Stimulated activated CD4-positive, alpha-beta T cell treated with anti-CD3 and anti-CD28 coated beads, Interleukin-12 subunit alpha, Interleukin-12 subunit beta, amount 100 ng/mL, for 24 hours (primary cell): ENCODE data around the gene UBE3D.
"Not testable (repeated sequence)": the region's sequence is repeated elsewhere in the genome, so short reads cannot be mapped to it uniquely, and the experiment has no call there.

Source experiments
- DNase-seq, 2 experiments: peaks; one replicate each; pipeline ENCODE4 v3.0.0-alpha.2; 2020; ENCODE audit warnings: low read depth in 2 of 2

Gene UBE3D

DNA sequence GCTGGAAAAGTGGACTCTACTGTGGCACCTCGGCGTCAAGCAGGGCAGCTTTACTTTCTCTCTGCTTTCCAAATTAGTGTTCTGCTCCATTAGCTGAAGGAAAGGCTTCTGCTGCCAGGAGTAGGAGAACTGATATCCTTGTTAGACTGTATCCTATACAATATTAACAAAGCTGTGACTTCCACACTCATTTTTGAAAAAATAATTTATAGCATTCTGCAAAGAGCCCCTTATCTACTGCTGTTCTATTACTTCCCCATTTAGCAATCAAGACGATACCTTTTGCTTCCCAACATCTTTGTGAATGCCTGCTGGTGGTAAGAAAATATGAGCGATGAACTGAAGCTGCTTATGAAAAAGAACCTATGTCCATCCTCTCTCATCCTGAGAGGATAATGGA is 151.1 kb downstream of the UBE3D start:
- no peak for DNase-seq

DNA sequence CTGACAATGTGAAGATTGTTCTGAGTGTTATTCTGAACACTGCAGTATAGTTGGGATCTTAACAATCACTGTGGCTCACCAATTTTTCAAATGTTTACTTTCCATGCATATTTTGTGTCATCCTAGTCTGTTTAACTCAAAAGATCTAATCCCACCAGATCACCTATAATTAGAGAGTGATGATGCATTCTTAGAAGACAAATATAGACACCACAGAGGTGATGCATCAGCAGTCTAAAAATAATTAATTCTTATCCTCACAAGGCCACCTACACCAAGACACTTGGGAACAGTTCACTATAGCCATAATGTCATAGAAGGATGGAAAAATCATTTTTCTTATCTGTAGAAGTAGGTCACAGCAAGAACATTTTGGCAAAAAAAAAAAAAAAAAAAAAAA is 154.8 kb downstream of the UBE3D start:
- DNase-seq: no peak

DNA sequence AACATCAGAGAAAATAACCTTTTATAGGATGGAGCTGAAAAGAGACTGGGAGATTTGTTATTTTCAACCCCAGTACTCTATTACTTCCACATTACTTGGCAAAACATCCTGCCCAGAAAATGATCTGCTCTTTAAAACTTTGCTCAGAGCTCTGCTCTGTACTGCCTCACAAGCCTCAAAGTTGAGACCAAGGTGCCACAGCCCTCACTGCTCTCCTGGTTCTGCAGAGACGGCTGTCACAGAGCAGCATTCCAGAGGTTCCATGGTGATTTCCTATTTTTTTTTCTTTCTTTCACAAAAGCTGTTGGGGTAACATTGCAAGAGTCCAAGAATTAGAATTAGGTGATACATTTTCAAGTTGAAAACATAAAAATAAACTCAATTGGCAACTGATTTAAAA is 155.2 kb downstream of the UBE3D start:
- DNase-seq: no peak

DNA sequence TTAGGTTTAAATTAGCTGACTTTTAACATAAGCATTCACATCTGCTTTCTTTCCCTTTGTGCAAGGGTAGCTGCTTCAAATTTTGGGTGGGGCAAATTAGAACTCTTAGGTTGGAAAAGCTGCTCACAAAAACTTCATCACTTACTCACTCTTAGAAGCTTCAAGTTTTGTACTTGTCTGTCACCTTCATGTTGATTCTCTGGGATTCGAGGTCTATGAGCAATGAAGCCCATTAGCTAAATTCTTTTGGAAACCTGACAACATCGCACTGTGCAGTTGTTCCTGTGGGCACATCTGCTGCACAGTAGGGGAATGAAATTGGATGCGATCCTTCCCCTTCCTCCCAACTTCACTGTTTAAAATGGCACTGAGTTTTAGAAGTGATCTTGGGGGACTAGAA is 156.1 kb downstream of the UBE3D start:
- DNase-seq: no peak

DNA sequence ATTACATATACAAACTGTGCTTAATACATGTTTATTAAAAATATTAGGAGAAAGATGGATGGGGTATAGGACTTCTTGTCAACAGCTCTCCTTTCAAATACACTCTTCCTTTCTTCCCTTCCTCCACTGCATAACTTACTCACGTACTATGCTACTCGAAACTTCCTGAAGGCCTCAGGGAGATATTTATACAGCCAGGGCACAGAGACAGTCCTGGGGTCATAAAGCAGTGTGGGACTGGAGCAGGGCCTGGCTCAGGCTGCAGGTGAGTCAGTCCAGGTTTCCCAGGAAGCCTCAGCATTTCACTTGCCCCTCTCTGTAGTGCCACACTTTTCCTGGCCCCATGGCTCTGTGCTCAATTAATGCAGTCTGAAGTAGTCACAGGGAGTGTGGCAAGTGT is 157.0 kb downstream of the UBE3D start:
- DNase-seq: no peak

DNA sequence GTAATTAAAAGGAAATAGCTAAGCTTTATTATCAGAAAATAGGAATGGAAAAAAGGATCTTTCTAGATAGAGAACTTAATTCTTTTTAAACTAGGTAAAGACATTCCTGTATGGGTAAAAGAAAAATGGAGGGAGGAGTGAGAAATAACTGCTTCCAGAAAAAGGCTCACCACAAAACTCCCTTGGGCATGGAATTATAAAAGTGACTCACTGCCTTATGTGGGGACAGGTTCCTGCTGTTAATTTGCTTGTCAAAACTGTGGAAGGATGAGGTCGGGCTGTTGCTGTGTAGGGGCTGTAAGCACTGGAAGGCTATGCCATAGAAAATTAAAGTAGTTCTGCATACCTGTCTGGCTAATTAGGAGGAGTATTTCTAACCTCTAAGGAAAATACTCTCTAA is 158.7 kb downstream of the UBE3D start:
- DNase-seq: no peak

DNA sequence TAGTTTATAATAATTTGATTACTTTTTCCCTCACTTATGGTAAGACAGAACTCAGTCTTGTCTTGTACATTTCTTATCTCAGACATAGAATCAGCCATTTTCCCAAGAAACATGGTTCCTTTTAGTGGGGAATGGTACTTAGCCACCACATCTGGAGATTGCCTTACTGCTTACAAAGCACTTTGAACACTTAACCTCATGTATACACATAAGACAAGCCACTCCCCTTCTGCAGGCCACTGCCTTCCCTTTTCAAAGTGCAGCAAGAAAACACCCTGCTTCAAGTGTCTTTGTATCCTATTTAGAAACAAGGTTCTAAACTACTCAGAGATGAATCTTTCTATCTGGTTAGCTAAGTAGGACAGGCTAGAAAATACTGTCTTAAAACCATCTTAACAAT is 159.2 kb downstream of the UBE3D start:
- DNase-seq: no peak

DNA sequence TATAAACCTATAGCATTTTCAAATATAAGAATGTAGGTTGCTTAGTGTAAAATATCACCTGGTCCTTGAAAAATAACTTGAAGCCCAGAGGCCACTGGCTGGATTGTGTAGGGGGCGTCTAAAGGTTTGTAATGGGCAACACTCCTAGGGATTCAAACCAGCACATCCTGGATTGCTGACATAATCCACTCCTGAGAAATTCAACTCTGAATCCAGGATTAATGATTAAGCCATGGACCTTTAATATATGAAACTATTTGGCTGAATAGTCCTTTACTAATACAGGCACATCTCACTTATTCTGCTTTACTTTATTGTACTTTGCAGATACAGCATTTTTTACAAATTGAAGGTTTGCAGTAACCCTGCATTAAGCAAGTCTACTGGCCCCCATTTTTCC is 160.8 kb downstream of the UBE3D start:
- no peak for DNase-seq

DNA sequence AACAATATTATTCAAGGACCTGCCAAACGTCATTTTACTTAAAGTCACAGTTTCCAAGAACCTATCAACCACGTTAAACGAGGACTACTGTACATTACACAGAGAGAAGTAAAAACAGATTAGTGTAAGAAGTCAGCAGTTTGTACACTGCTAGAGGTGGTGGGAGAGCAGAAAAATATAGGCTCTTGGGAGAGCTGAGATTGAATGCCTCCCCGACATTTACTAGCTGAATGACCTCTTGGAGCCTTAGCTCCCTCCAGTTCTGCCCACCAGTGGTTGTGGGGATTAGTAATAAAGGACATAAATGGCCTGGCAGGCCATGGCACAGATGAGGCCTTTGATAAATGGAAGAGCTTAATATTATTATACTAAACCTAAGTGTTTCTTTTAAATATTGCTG is 161.4 kb downstream of the UBE3D start:
- DNase-seq: no peak

DNA sequence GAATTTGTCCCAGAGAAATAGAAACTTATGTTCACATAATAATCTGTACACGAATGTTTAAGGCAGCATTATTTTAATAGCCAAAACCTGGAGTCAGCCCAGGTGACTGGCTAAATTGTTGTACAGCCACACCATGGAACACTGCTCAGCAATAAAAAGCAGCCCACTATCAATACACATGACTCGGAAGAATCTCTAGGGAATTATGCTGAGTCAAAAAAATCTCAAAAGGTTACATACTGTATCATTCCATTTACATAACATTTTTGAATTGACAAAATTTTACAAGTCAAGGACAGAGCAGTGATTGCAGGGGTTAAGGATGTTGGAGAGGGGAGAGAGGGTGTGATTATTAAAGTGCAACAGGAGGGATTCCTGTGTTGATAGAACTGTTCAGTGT is 163.4 kb downstream of the UBE3D start:
- DNase-seq: no peak

DNA sequence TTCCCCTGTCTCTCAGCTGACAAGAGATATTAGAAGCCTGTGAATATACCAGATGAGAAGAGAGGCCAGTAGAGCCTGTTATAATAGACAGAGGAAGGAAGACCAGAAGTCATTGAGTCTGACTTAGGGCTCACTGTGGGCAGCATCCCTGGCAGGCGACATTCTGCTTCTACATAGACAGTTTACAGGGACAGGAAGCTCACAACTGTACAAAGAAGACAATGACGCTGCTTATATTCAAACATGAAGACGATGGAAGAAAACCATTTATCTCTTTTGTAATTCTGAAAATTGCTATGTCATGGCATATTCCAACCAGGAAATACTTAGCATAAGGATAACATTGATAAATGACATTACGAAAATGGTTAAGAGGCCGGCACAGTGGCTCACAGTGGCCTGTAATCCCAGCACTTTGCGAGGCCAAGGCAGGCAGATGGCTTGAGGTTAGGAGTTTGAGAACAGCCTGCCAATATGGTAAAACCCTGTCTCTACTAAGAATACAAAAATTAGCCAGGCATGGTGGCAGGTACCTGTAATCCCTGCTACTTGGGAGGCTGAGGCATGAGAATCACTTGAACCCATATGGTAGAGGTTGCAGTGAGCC is 170.9 kb downstream of the UBE3D start:
- no peak for DNase-seq

DNA sequence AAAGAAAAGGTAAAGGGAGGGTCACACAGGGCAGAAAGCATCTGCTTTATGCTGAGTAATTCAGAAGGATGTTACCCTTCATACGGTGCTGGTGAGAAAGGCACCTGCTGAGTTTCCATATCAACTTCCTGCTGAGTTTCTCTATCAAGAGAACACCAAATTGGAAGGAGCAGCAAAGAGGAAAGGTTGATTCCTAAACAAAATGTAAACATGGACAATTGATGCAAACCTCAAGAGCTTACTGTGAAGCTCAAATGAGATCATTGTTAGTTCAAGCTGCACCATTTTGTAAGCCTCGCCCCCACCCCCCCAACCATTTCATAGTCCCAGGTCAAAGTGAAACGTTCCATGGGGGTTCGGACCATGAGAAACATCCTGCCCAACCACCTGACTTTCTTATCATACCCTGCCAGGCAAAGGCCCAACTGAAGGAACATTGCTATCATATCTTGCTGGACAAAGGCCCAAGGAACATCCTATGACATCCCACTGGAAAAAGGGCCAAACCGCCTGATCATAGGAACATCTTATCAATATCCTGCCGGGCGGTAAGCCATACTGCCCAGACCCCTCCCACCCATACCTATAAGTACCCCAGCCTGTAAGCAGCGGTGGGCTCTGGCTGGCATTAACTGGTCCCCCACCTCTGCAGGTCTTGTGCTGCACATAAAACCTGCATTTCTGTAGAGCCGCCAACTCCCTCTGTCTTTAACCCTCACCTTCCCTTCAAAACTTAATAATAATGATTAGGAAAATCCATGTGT is 171.6 kb downstream of the UBE3D start:
- no peak for DNase-seq

DNA sequence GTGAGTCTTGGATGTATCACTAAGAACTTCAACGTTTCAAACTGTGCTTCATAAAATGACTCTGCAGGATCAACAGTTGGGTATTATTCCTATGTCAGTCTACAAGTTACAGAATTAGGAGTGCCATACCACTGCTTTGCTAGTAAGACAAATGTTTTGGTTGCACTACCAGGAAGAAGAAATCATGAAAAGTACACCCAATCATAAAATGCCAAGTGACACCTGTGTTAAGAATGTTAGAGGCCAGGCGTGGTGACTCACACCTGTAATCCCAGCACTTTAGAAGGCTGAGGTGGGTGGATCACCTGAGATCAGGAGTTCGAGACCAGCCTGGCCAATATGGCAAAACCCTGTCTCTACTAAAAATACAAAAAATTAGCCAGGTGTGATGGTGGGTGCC is 174.1 kb downstream of the UBE3D start:
- DNase-seq: not testable (repeated sequence)

DNA sequence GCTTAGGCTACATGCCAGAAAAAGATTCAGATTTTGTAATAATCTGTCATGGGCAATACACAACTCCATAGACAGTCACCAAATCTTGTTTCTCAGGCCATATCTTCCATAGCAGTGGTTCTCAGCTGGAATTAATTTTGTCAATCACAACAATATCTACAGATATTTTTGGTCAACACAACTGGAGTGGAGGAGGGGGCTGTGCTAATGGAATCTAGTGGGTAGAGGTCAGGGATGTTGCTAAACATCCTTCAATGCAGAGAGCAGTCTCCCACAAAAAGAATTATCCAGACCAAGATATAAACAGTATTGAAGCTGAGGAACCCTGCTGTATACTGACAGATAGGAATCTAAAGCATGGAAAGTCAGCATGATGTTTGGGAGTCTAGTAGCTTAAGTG is 174.6 kb downstream of the UBE3D start:
- DNase-seq: no peak

DNA sequence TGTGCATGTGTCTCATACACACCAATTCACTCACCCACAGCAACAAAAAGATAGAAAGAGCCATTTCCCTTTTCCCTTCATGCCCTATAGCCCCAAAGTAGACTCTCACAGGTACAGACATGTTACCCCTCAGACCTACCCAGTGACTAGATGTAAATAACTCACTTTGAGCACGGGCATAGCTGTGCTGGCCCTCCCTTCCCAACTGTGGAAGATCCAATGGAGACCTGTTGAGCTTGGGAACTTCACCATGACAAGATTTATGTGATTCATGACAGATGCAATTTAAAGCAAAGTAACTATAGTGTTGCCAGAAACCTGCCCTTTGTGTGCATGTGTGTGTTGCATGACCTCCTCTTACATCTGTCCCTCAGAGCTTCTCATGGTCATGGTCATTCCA is 175.4 kb downstream of the UBE3D start:
- DNase-seq: no peak

DNA sequence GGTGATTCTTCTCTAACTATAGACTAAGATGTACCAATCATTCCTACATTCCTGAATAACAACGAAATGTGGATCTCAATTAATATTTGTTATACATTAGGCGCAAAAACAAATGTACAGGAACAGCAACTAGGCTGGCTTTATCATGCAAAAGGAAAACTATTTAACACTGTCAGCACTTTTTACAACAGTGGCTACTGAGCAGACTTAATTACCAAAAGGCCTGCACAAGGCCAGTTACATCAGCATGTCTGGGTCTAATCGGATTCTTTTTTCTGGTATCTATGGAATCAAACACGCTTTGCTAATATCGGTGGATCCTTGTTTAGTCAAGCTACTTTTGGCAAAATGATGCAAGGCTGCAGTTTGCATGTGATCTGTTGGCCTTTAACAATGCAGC is 176.5 kb downstream of the UBE3D start:
- DNase-seq: no peak

DNA sequence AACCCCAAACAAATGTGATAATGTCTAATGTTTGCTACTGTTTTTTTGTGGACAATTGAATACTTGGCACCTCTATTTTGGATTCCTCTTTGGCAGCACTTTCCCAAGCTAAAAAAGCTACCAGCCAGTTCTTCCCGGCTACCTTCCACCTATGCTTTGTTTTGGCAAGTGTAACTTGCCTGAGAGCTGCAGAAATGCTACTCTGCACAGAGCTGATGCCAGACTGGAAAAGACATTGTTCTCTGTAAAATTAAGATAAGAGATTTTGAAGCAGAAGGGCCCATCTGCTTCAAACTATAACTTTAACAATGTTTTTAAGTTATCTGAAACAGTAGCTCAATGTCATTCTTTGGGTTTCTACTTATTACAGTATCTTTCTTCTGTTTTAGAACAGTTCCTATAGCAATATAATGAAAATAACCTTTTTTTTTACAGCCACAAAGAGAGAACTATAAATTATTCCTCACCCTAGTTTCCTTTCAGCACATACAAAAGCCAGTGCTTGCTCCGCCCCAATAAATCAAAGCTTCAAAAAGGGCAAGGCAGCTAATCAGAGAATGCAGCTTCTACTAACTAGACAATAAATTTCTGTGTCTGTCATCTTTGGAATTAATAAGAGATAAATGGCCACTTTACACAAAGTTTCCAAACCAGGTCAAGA is 183.1 kb downstream of the UBE3D start:
- DNase-seq: no peak

DNA sequence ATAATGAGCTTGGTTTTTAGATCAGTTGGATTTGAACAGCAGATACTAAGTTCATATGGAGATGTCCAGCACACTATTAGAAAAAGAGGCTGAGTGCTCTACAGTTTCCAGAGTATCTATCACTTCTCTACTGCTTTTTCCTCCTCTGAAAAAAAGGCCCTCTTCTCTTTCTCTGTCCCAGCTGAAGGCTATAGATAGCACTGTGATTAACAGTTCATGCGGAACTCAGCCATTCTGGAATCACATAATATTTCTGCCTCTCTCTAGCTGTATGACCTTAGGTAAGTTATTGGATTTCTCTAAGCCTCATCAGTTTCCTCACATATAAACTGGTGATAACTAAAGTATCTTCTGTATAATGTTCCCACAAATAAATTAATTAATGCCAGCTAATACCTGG is 184.1 kb downstream of the UBE3D start:
- no peak for DNase-seq

DNA sequence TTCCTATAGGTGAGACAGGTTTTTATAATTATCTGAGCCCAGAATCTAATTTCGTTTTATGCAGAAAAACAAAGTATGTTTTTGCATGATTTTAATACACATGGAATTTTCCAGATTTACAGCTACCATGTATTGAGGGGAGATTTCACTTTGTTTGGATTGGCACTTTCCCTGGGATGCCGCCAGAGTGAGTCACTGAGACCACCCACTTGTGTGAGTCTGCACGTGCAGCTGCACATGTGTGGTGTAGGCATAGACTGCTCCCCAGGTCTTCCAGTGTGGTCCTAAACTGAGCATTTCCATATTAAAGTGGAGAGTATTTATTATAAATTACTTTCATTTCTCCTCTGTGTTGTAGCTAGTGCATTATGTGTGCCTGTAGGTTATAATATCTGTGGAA is 186.8 kb downstream of the UBE3D start:
- no peak for DNase-seq

DNA sequence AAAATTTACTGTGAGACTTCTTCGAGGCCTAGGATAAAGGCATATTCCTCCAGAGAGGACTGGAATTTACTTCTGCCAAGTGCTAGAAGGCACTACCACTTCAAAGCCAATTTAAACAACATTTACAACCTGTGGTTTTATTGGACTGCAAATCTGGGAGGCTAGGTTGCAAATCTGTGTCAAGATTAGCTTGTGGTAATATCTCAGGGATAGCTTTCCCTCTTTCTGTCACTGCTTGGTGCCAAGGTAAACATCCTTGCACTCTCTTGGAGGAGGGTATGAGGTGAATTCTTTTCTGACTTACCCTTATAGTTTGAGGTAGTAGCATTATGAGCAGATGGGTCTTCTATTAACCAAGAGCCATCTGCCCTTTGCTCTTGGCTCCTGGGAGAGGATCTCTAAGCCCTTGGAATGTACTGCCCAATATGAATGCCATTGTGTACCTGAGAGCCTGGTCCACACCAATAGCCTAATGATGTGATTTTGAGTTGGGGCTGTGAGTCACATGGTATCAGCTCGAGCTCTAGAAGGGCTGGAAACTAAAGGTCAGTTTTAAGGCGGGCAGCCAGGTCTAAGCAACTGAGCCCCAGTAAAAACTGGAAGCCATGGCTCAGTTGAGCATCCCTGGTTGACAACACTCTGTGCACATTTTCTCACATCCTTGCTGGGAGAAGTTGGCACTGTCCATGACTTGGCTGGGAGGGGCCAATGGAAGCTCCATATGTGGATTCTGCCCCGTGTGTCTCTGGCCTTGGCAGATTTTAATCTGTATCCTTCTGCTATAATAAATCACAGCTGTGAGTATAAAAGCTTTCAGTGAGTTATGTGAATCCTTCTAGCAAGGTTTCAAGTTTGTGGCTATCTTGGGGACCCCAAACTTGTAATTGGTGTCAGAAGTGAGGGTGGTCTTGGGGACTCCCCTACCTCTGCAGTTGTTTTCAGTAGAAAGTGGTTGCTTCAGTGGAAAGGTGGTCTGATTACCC is 188.1 kb downstream of the UBE3D start:
- DNase-seq: no peak

DNA sequence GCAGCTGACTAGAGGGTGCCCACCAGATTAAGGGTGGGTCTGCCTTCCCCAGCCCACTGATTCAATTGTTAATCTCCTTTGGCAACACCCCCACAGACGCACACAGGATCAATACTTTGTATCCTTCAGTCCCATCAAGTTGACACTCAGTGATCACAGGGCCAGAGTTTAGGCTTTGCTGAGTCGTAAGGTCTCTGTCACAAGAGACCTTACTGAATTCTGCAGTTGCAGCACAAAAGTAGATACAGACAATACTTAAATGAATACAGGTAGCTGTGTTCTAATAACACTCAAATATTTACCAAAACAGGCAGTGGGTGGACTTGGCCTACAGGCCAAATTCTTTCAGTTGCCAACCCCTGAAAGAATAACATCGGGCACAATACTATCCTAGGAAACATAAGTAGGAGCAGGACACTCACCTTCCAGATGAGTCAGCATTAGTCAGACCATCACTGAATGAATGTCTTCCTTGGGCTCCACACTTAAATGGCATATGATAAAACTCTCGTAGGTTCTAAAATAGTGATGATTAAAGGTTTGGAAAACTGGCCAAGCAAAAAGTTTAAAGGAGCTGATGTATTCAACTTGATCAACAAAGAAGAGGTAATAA is 190.0 kb downstream of the UBE3D start:
- DNase-seq: no peak

DNA sequence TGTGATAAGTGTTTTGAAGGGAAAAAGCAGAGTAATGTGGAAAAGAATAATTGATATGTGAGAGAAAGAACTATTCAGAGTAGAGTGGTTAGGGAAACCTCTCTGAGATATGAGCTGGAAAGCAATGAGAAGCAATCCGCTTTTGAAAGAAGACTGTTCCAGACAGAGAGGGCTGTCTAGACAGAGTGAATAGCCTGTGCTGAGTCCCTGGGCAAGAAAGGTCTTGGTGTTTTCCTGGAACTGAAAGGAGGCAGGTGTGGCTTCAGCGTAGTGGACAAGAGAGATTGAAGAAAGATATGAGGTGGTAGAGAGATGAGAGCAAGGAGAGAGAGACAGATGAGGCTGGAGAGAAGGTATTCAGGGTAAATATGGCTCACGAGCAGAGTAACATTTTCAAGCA is 190.8 kb downstream of the UBE3D start:
- no peak for DNase-seq
